Left lung (tissue), 10 donors: Measurements from ENCODE around the gene PLAC8L1. TPM values are rescaled to one million over a fixed set of nuclear protein-coding genes. Genes with fewer than 3 reads are reported as not detected.

Experiments used
- ATAC-seq: fragments of 200-7000 bp; cut with Tn5 transposase; one replicate; pipeline ENCODE4 v1.9.1; 2020; ENCODE audit warnings: moderate library complexity
- DNase-seq, 4 donors: peaks; one replicate each; pipeline ENCODE4 v3.0.0-alpha.2; 2013 to 2020
- H3K27ac ChIP-seq, 2 donors: fragments of 200-600 bp; sonication (generic) in 1 of 2; one replicate each; pipeline versions ENCODE4 v1.5.0 to v1.8.0; 2020 to 2021
- H3K27me3 ChIP-seq, 2 donors: fragments of 200-600 bp; sonication (generic) in 1 of 2; one replicate each; pipeline versions ENCODE4 v1.5.0 to v1.8.0; 2020 to 2021
- H3K36me3 ChIP-seq, 2 donors: fragments of 200-600 bp; sonication (generic) in 1 of 2; one replicate each; pipeline versions ENCODE4 v1.5.0 to v1.8.0; 2020 to 2021
- H3K4me1 ChIP-seq, 2 donors: fragments of 200-600 bp; one replicate each; pipeline ENCODE4 v1.8.0; 2021
- H3K4me3 ChIP-seq, 2 donors: fragments of 200-600 bp; sonication (generic) in 1 of 2; one replicate each; pipeline versions ENCODE4 v1.5.0 to v1.8.0; 2020 to 2021; ENCODE audit warnings: mild to moderate bottlenecking in 1 of 2
- H3K9me3 ChIP-seq, 2 donors: fragments of 200-600 bp; sonication (generic) in 1 of 2; one replicate each; pipeline versions ENCODE4 v1.5.0 to v1.8.0; 2020 to 2021
- CTCF ChIP-seq, 2 donors: fragments of 200-600 bp; sonication (generic) in 1 of 2; IDR thresholded peaks; one replicate each; pipeline versions ENCODE4 v1.5.0 to v1.8.0; 2021; ENCODE audit warnings: antibody characterized with exemption in 2 of 2
- intact Hi-C, 2 donors: fragments of 100-400 bp; cut with DNase I; formaldehyde crosslinking; loops; one replicate each; pipeline versions ENCODE4 v1.11.2 to v1.14.2; 2022
- polyA plus RNA-seq, 6 donors: library from polyadenylated mRNA; unstranded; fragments of 120-200 nt; gene quantifications; one replicate each; pipeline ENCODE4 v1.2.1, GENCODE V29; 2013; ENCODE audit not compliant: insufficient read length in 6 of 6
- total RNA-seq, 2 donors: library from RNA; stranded (reverse); fragmentation: NEBNext Ultra II Directional; extraction: Animal tissue kit (Norgen Biotek cat#: 25700); gene quantifications; one replicate each; pipeline ENCODE4 v1.2.1, GENCODE V29; 2021
- donor health status: DM: no; HTN: yes; CAD: no.
- donor health status: DM: no; HTN: no; CAD: no.

The PLAC8L1 gene
- total and polyA plus RNA-seq, 8 donors: 0.47 to 1.8 (median 0.91) TPM; not detected in 1

GRCh38 chr5:146049704-146050026, 55.7 kb downstream of the PLAC8L1 start:
- no peak overlapping the region for H3K27ac ChIP-seq
- H3K36me3 ChIP-seq: no peaks in the 10 kb centered on the region
- ATAC-seq (no peak), DNase-seq (no peak)
- no peaks in the 10 kb centered on the region for H3K4me1 ChIP-seq
- no peak overlapping the region for H3K4me3 ChIP-seq
- H3K9me3 ChIP-seq: no peaks in the 10 kb centered on the region
- TF ChIP-seq CTCF (IDR thresholded peaks at IDR 0.05): no peak
- intact Hi-C loops: no loop called here
- peaks cover 0 to 4% of the 10 kb centered on the region in 2 donors for H3K27me3 ChIP-seq

DNA sequence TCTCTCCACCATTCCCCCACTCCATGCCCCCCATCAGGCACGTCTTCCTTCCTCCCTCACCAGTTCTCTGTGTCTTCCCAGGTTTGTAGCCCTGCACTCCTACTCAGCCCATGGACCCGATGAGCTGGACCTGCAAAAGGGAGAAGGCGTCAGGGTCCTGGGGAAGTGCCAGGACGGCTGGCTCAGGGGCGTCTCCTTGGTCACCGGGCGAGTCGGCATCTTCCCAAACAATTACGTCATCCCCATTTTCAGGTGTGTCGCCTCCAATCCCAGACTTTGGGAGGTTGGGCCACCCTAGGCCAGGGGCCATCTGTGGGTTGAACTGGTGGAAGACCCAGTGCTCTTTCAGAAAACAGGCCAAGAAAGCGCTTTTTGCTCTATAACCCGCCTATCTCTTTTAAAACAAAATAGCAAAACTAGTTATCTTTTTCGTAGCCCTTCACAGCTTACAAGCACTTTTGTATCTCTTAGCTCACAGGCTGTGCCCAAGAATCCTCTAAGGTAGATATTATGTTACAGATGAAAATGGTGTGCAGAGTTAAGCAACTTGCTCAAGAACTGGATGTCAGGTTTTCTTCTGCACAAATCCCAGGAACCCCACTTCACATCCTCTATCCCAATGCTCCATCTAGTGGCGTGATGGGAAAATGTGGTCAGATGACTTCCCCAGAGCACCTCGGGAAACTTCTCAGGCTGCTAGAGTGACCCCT, 56.2 kb downstream of the PLAC8L1 start:
- peaks cover 0 to 4% of the 10 kb centered on the region in 2 donors for H3K27me3 ChIP-seq
- H3K4me3 ChIP-seq: no peak overlapping the region
- no peak overlapping the region for H3K27ac ChIP-seq
- H3K4me1 ChIP-seq: no peaks in the 10 kb centered on the region
- H3K9me3 ChIP-seq: no peaks in the 10 kb centered on the region
- no peaks in the 10 kb centered on the region for H3K36me3 ChIP-seq
- intact Hi-C loops: no loop called here
- peak; percentile 89 for ATAC-seq
- peak; percentile 51 to 69 for TF ChIP-seq CTCF (IDR thresholded peaks at IDR 0.05)
- peak in 2 of 4 donors; percentile 51 to 72 for DNase-seq

DNA sequence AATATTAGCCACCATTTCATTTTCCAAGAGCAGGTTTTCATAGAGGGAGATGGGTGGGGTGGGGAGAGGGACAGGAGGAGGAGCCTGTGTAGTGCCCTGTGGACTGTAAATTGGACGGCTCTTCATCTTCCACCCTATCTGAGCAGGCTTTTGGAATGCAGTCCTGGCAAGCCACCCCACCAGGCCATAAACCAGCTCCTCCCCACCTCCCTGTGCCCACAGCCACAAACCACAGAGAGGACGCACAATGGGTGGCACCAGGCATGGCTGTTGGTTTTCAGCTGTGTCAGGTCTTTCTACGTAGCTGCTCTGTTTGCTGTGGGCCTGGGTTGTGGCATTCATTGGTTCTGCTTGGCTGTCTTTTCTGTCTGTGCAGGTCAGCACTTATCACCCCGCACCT, 58.0 kb downstream of the PLAC8L1 start:
- Histone ChIP-seq H3K4me3 (no peak overlapping the region), H3K4me1 (no peaks in the 10 kb centered on the region), H3K27me3 (peaks cover 0 to 4% of the 10 kb centered on the region in 2 donors), H3K36me3 (no peaks in the 10 kb centered on the region), H3K27ac (no peak overlapping the region), H3K9me3 (no peaks in the 10 kb centered on the region)
- ATAC-seq: peak; percentile 54
- DNase-seq: no peak
- TF ChIP-seq CTCF (IDR thresholded peaks at IDR 0.05): no peak
- intact Hi-C loops: no loop called here

DNA sequence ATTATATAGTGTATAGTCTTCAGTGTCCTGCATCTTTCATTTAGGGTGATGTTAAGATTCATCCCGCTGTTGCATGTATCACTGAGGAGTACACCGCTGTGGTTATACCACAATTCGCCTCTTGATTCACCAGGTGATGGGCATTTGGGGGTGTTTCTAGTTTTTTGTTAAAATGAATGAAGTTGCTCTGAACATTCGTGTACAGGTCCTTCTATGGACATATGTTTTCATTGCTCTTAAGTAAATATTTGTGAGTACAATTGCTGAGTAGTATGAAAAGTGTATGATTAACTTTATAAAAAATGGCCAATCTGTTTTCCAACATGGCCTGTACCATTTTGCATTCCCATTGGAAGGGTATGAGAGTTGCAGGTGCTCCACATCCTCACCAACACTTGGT, 61.7 kb downstream of the PLAC8L1 start:
- no peaks in the 10 kb centered on the region for H3K9me3 ChIP-seq
- no peak for TF ChIP-seq CTCF (IDR thresholded peaks at IDR 0.05)
- DNase-seq: no peak
- no peak overlapping the region for H3K27ac ChIP-seq
- no peak for ATAC-seq
- no peak overlapping the region for H3K4me3 ChIP-seq
- no peaks in the 10 kb centered on the region for H3K36me3 ChIP-seq
- intact Hi-C loops: no loop called here
- no peaks in the 10 kb centered on the region for H3K27me3 ChIP-seq
- peaks cover 0 to 6% of the 10 kb centered on the region in 2 donors for H3K4me1 ChIP-seq

DNA sequence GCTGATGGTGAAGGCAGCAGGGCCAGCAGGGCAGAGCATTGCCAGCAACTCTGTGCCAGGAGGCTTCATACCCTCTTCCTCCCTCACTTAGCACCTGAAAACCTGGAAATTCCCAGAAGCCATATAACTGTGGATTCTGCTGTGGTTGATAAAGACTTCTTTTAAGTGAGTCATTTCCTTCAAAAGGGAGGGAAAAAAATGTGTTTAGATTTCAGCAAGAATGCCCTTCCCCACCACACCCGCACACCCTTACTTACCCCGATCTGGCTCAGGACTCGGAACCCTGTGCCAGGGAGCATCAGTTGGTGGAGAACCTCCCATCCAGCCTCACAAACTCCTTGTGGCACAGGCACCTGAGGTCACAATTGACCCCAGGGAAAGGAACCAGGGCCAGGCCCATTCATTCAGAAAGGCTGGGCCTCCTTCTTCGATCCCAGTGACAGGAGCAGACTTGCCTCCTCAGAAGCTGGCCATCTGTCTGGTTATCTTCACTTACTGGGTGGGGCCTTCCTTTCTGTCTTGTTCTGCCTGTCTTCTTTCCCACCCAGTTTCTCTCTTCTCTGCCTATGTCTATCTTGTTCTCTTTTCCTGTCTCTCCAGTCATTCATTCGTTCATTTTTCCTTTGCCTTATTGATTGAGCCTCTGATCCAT, 62.6 kb downstream of the PLAC8L1 start:
- Histone ChIP-seq H3K36me3 (no peaks in the 10 kb centered on the region), H3K4me3 (no peak overlapping the region), H3K27me3 (no peaks in the 10 kb centered on the region), H3K9me3 (no peaks in the 10 kb centered on the region), H3K27ac (no peak overlapping the region), H3K4me1 (peaks cover 0 to 6% of the 10 kb centered on the region in 2 donors)
- no peak for DNase-seq
- intact Hi-C loops: no loop called here
- no peak for TF ChIP-seq CTCF (IDR thresholded peaks at IDR 0.05)
- peak; percentile 40 for ATAC-seq
